ENCODE results near the gene GPR161. TPM values are rescaled to one million over a fixed set of nuclear protein-coding genes. Genes with fewer than 3 reads are reported as not detected.

The GPR161 gene
- polyA plus RNA-seq, 2 of the 4 experiments (the other 2 are of a cell fraction): 7.8 to 9.4 TPM

DNA sequence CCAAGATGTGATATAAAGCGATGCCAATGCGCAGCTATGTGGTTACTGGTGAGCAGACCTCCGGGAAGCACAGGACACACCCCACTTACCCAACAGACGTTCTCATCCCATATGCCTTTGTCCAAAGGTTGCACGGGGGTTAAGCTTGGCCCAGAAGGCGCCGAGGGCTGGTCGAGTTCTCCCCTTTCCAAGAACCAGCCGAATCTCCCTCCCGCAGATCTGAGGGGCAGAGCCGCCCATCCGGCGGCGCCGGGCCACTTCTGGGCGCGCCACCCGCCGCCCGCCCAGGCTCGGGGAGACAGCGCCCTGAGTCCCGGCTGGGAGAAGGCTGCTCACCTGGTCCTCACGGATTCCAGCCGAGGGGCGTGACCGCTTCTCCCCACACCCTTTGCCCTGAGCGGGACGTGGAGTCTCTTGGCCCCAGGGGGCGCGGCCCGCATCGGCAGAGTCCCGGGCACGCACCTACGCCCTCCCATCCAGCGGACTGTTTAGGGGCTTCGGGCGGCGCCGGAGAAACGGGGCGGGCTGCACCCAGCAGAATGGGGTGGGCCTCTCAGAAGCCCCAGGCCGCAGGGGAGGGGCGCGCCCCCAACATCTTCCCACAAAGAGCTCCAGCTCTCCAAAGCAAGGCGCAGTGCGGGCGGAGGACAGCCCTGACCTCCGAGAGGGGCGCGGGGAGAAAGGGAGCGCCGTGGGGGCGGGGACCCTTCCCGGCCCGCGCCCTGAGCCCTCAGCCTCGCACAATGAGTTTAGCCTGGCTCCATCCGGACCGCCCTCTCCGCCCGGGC is 615 bp downstream of the GPR161 start:
- DNase-seq (ENCODE audit: low read depth in 1 of 2, low spot score in 1 of 2) (peak in 1 of 2 experiments; percentile 19), FAIRE-seq (no peak), ATAC-seq (peak; percentile 70 to 77)
- ChIA-PET CTCF (interaction anchor here (1.1 to 1.8 kb wide), 4 partner anchors 10 to 51 kb away, joined by 3 to 8 read pairs (median 4); no protein-coding TSS in a partner anchor), POLR2A (interaction anchor here (0.6 kb wide), 1 partner anchor 89 kb away, joined by 3 read pairs; the partner anchor contains the start of gene SFT2D2)
- Histone ChIP-seq H3K27ac (peak overlapping the region; percentile 82 to 92), H3K4me1 (peaks cover 16% of the 10 kb centered on the region), H3K9me3 (no peaks in the 10 kb centered on the region), H3K4me3 (peak overlapping the region; percentile 82), H3K4me2 (peak overlapping the region; percentile 83)
- 11% methylated on average over 16 of the region's 63 CpGs for WGBS (ENCODE audit: missing lambda C conversion rate)
- TF ChIP-seq PHF8 (IDR thresholded peaks at IDR 0.05; ENCODE audit: borderline replicate concordance, low read depth) (0 out of 2 replicates have a peak, but pooled peaks have one; percentile 33), RNF2 (IDR thresholded peaks at IDR 0.05; ENCODE audit: borderline replicate concordance, low read depth) (peak; percentile 22; the same call in 1 of the 2 replicates), RCOR1 (IDR thresholded peaks at IDR 0.05; ENCODE audit: low read depth, low read length) (no peak), KDM1A (IDR thresholded peaks at IDR 0.05; ENCODE audit: low read depth) (no peak), HOXB5 (CRISPR knock-in tag; IDR thresholded peaks at IDR 0.05) (no peak)
- TF ChIP-seq, protein P1, sequence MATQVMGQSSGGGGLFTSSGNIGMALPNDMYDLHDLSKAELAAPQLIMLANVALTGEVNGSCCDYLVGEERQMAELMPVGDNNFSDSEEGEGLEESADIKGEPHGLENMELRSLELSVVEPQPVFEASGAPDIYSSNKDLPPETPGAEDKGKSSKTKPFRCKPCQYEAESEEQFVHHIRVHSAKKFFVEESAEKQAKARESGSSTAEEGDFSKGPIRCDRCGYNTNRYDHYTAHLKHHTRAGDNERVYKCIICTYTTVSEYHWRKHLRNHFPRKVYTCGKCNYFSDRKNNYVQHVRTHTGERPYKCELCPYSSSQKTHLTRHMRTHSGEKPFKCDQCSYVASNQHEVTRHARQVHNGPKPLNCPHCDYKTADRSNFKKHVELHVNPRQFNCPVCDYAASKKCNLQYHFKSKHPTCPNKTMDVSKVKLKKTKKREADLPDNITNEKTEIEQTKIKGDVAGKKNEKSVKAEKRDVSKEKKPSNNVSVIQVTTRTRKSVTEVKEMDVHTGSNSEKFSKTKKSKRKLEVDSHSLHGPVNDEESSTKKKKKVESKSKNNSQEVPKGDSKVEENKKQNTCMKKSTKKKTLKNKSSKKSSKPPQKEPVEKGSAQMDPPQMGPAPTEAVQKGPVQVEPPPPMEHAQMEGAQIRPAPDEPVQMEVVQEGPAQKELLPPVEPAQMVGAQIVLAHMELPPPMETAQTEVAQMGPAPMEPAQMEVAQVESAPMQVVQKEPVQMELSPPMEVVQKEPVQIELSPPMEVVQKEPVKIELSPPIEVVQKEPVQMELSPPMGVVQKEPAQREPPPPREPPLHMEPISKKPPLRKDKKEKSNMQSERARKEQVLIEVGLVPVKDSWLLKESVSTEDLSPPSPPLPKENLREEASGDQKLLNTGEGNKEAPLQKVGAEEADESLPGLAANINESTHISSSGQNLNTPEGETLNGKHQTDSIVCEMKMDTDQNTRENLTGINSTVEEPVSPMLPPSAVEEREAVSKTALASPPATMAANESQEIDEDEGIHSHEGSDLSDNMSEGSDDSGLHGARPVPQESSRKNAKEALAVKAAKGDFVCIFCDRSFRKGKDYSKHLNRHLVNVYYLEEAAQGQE (IDR thresholded peaks at IDR 0.05): no peak

DNA sequence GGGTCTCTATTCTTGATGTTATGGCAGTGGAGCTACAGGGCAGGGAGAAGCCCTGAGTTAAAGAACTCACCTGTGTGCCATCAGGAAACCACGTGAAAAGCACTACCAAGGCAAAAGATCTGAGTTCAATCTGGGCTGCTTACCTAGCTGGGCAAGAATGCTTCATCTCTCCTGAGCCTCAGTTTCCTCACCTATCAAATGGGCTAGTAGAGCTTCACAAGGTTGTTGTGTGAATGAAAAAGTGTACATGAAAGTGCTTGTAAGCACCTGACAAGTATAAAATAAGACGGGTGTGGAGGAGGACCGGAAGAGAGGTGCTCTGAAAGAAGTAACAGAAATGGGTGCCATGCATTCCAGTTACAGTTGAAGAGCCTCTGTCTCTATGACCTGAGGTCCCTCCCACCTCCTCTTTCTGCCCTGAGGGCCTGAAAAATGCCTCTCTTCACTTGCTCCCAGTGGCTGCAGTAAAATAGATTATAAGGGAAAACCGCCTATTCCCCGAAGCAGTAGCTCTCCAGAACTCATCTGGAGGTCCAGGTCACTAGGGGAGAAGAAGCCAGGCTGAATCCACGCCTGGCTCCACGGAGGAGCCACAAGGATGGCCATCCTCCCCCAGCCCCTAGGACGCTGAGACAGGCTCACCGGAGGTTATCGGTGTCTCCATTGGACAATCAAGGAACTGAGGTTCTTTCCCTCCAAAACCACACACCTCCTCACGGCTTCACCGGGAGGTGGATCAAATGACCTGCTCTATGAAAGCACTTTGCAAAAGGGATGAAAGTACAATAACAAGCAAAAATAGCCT is 1.4 kb downstream of the GPR161 start:
- Histone ChIP-seq H3K27ac (peak overlapping the region in 1 of 2 experiments; percentile 92; a peak in 1 of 6 replicates), H3K9me3 (no peaks in the 10 kb centered on the region), H3K4me3 (peak overlapping the region; percentile 82), H3K4me2 (peak overlapping the region; percentile 83), H3K4me1 (peaks cover 16% of the 10 kb centered on the region)
- WGBS (ENCODE audit: missing lambda C conversion rate): 71% methylated on average over 11 of the region's 12 CpGs
- no peak for FAIRE-seq
- TF ChIP-seq, protein P2, sequence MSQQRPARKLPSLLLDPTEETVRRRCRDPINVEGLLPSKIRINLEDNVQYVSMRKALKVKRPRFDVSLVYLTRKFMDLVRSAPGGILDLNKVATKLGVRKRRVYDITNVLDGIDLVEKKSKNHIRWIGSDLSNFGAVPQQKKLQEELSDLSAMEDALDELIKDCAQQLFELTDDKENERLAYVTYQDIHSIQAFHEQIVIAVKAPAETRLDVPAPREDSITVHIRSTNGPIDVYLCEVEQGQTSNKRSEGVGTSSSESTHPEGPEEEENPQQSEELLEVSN (IDR thresholded peaks at IDR 0.05; ENCODE audit: borderline replicate concordance, low read depth): 0 out of 2 replicates have a peak, but pooled peaks have one; percentile 49
- TF ChIP-seq, protein P3, sequence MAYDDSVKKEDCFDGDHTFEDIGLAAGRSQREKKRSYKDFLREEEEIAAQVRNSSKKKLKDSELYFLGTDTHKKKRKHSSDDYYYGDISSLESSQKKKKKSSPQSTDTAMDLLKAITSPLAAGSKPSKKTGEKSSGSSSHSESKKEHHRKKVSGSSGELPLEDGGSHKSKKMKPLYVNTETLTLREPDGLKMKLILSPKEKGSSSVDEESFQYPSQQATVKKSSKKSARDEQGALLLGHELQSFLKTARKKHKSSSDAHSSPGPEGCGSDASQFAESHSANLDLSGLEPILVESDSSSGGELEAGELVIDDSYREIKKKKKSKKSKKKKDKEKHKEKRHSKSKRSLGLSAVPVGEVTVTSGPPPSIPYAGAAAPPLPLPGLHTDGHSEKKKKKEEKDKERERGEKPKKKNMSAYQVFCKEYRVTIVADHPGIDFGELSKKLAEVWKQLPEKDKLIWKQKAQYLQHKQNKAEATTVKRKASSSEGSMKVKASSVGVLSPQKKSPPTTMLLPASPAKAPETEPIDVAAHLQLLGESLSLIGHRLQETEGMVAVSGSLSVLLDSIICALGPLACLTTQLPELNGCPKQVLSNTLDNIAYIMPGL (CRISPR knock-in tag; IDR thresholded peaks at IDR 0.05; ENCODE audit: borderline replicate concordance): no peak
- no peak for TF ChIP-seq RARB (CRISPR knock-in tag; IDR thresholded peaks at IDR 0.05)
- no peak for TF ChIP-seq KDM1A (IDR thresholded peaks at IDR 0.05; ENCODE audit: low read depth)
- ChIA-PET POLR2A (no interaction called here), CTCF (interaction anchor here (1.1 to 2.2 kb wide), 6 partner anchors 9 to 53 kb away, joined by 3 to 10 read pairs (median 4); no protein-coding TSS in a partner anchor)
- ATAC-seq: peak; percentile 2 to 34; a peak in 3 of 6 replicates
- DNase-seq (ENCODE audit: low read depth in 1 of 2, low spot score in 1 of 2): no peak

DNA sequence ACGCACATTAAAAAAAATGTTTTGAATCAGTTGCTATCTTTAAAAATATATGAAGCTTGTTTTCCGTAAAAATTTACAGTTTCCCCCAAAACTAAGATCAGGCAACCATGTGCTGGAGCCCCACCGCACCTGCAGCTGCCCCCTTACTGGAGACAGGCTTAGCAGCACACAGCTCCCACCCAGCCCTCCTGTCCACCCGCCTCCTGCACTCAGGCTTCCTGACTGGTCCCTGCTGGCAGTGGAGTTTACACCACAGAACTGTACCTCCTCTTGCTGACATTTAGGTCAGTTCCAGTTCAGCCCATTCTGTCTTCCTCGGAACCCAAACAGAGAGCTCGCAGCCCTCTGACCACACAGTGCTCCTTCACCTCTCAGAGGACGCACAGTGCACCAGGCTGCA is 2.1 kb downstream of the GPR161 start:
- peaks cover 16% of the 10 kb centered on the region for H3K4me1 ChIP-seq
- no peak overlapping the region for H3K27ac ChIP-seq
- H3K4me3 ChIP-seq: no peak overlapping the region
- 96% methylated on average over 7 of the region's 7 CpGs for WGBS (ENCODE audit: missing lambda C conversion rate)
- H3K4me2 ChIP-seq: no peak overlapping the region
- FAIRE-seq: no peak
- no peak for ATAC-seq
- no peak for DNase-seq (ENCODE audit: low read depth in 1 of 2, low spot score in 1 of 2)
- ChIA-PET POLR2A (no interaction called here), CTCF (interaction anchor here (1.8 to 2.2 kb wide), 4 partner anchors 8 to 52 kb away, joined by 4 to 10 read pairs (median 6); no protein-coding TSS in a partner anchor)
- H3K9me3 ChIP-seq: no peaks in the 10 kb centered on the region
- TF ChIP-seq SREBF2 (IDR thresholded peaks at IDR 0.05): no peak
- no peak for TF ChIP-seq SMC3 (IDR thresholded peaks at IDR 0.05)
- TF ChIP-seq TFCP2L1 (CRISPR knock-in tag; IDR thresholded peaks at IDR 0.05): no peak
- no peak for TF ChIP-seq RCOR1 (IDR thresholded peaks at IDR 0.05; ENCODE audit: low read depth, low read length)
- TF ChIP-seq, protein P4, sequence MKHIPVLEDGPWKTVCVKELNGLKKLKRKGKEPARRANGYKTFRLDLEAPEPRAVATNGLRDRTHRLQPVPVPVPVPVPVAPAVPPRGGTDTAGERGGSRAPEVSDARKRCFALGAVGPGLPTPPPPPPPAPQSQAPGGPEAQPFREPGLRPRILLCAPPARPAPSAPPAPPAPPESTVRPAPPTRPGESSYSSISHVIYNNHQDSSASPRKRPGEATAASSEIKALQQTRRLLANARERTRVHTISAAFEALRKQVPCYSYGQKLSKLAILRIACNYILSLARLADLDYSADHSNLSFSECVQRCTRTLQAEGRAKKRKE (CRISPR knock-in tag; IDR thresholded peaks at IDR 0.05; ENCODE audit: low read depth): no peak
- TF ChIP-seq, protein P1 (IDR thresholded peaks at IDR 0.05): no peak
- TF ChIP-seq, protein P5, sequence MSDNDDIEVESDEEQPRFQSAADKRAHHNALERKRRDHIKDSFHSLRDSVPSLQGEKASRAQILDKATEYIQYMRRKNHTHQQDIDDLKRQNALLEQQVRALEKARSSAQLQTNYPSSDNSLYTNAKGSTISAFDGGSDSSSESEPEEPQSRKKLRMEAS (IDR thresholded peaks at IDR 0.05): no peak

All from A549 (cell line).